ENCODE data around the gene NHSL1.

NHSL1 gene

GRCh38 chr6:138451043-138451442, 48.3 kb downstream of the NHSL1 start:
- no peak for DNase-seq (ENCODE audit: extremely low spot score)
- no peak for TF ChIP-seq CTCF (IDR thresholded peaks at IDR 0.05; ENCODE audit: control extremely low read depth, extremely low read depth, low read depth, missing control alignments)
- CTCF ChIA-PET, result interaction anchor here (1.0 to 1.3 kb wide), 3 partner anchors 21 to 59 kb away, joined by 3 to 5 read pairs (median 5); no protein-coding TSS in a partner anchor
- POLR2A ChIA-PET, result no interaction called here

- no peak for TF ChIP-seq CTCF (IDR thresholded peaks at IDR 0.05; ENCODE audit: control extremely low read depth, extremely low read depth, low read depth, missing control alignments)
- ChIA-PET POLR2A (no interaction called here), CTCF (interaction anchor here (1.0 kb wide), 1 partner anchor 59 kb away, joined by 6 read pairs; no protein-coding TSS in a partner anchor)
- DNase-seq (ENCODE audit: extremely low spot score), result no peak
Observed at GRCh38 chr6:138450445-138450844, 48.8 kb downstream of the NHSL1 start.

GRCh38 chr6:138446821-138447220, 52.5 kb downstream of the NHSL1 start:
- DNase-seq (ENCODE audit: extremely low spot score), result no peak
- ChIA-PET POLR2A (no interaction called here), CTCF (interaction anchor here (1.1 to 1.9 kb wide), 5 partner anchors 9 to 74 kb away, joined by 3 to 8 read pairs (median 3); no protein-coding TSS in a partner anchor)
- no peak for TF ChIP-seq CTCF (IDR thresholded peaks at IDR 0.05; ENCODE audit: control extremely low read depth, extremely low read depth, low read depth, missing control alignments)

GRCh38 chr6:138443979-138444378, 55.3 kb downstream of the NHSL1 start:
- CTCF ChIA-PET, result no interaction called here
- POLR2A ChIA-PET, result no interaction called here
- no peak for DNase-seq (ENCODE audit: extremely low spot score)
- no peak for TF ChIP-seq CTCF (IDR thresholded peaks at IDR 0.05; ENCODE audit: control extremely low read depth, extremely low read depth, low read depth, missing control alignments)

- no peak for DNase-seq (ENCODE audit: extremely low spot score)
- ChIA-PET POLR2A (no interaction called here), CTCF (interaction anchor here (0.7 to 3.9 kb wide), 3 partner anchors 12 to 27 kb away, joined by 3 to 21 read pairs (median 3); no protein-coding TSS in a partner anchor)
- no peak for TF ChIP-seq CTCF (IDR thresholded peaks at IDR 0.05; ENCODE audit: control extremely low read depth, extremely low read depth, low read depth, missing control alignments)
Observed at GRCh38 chr6:138442663-138443062, 56.6 kb downstream of the NHSL1 start.

GRCh38 chr6:138441965-138442364, 57.3 kb downstream of the NHSL1 start:
- no peak for DNase-seq (ENCODE audit: extremely low spot score)
- CTCF ChIA-PET, result interaction anchor here (0.7 to 3.9 kb wide), 5 partner anchors 12 to 67 kb away, joined by 3 to 21 read pairs (median 3); no protein-coding TSS in a partner anchor
- no peak for TF ChIP-seq CTCF (IDR thresholded peaks at IDR 0.05; ENCODE audit: control extremely low read depth, extremely low read depth, low read depth, missing control alignments)
- POLR2A ChIA-PET, result no interaction called here
